Measurements from ENCODE around the gene STX18. TPM values are rescaled to one million over a fixed set of nuclear protein-coding genes. Genes with fewer than 3 reads are reported as not detected.
A peak's percentile ranks its signal among the peaks of the same experiment; 100 is the strongest.

STX18 gene
- total RNA-seq, 1 experiment from 2014 or later = 20.9 TPM

- peak overlapping the region in 1 of 3 experiments; percentile 72; a peak in 2 of 7 replicates for H3K27ac Mint-ChIP-seq
These were observed 145.8 kb downstream of the STX18 start for GRCh38 chr4:4395849-4396627.

More at GRCh38 chr4:4395849-4396627, 145.8 kb downstream of the STX18 start:
- Histone ChIP-seq H3K18ac (ENCODE audit: insufficient read length, low read depth, low read length) (no peak overlapping the region), H2AFZ (ENCODE audit: low read length) (no peak overlapping the region), H4K91ac (ENCODE audit: insufficient read length, low read depth, low read length) (no peak overlapping the region), H2AK5ac (ENCODE audit: insufficient read length, low read length) (no peak overlapping the region), H3K4ac (ENCODE audit: low read depth, low read length) (no peak overlapping the region), H3K79me1 (ENCODE audit: insufficient read depth, low read depth, low read length, poor library complexity, severe bottlenecking) (no peaks in the 10 kb centered on the region), H3K23me2 (ENCODE audit: insufficient read length, low read depth, low read length, poor library complexity, severe bottlenecking) (no peaks in the 10 kb centered on the region), H4K8ac (replicated peaks; ENCODE audit: insufficient read length, low read depth, low read length) (no peak overlapping the region), H3K9me3 (ENCODE audit: control insufficient read depth, low read depth, low read length) (no peaks in the 10 kb centered on the region), H3K23ac (ENCODE audit: insufficient read length, low read depth, low read length) (no peak overlapping the region), H2BK5ac (ENCODE audit: insufficient read length, low read length) (no peak overlapping the region), H4K20me1 (ENCODE audit: control insufficient read depth, insufficient read depth, insufficient read length) (no peaks in the 10 kb centered on the region), H3K4me1 (ENCODE audit: insufficient read depth, low read length) (peaks cover 5% of the 10 kb centered on the region; the same call in 1 of the 2 replicates), H3K27ac (ENCODE audit: insufficient read length, low read depth, low read length) (no peak overlapping the region), H3K14ac (ENCODE audit: insufficient read depth, low read length) (peak overlapping the region; percentile 4; the same call in 1 of the 2 replicates), H2BK20ac (ENCODE audit: low read depth, low read length, poor library complexity, severe bottlenecking) (no peak overlapping the region), H3K27me3 (ENCODE audit: insufficient read depth, low read length) (no peaks in the 10 kb centered on the region), H3K9ac (ENCODE audit: extremely low read depth, insufficient read length, low read length) (no peak overlapping the region), H4K5ac (ENCODE audit: insufficient read length, low read depth, low read length) (no peak overlapping the region), H3K56ac (ENCODE audit: insufficient read length, low read depth, low read length) (no peak overlapping the region), H3K79me2 (ENCODE audit: insufficient read depth, low read length) (no peaks in the 10 kb centered on the region), H3T11ph (ENCODE audit: low read length) (no peak overlapping the region), H2BK120ac (ENCODE audit: low read depth, low read length, poor library complexity, severe bottlenecking) (no peak overlapping the region), H2BK15ac (ENCODE audit: low read depth, low read length) (no peak overlapping the region), H3K4me2 (ENCODE audit: insufficient read depth, insufficient read length, low read length) (no peak overlapping the region), H2BK12ac (ENCODE audit: insufficient read length, low read depth, low read length) (no peak overlapping the region)
- Mint-ChIP-seq H3K4me1 (peaks cover 14 to 17% of the 10 kb centered on the region in 2 experiments), H3K27me3 (ENCODE audit: low read depth) (peaks cover 38% of the 10 kb centered on the region), H3K36me3 (ENCODE audit: insufficient read depth in 1 of 3, low read depth in 3 of 3) (peaks cover 0 to 22% (median 16%) of the 10 kb centered on the region in 3 experiments; a peak in 5 of 7 replicates), H3K4me3 (peak overlapping the region in 1 of 2 experiments; percentile 25; a peak in 1 of 5 replicates), H3K9me3 (peaks cover 0 to 2% of the 10 kb centered on the region in 2 experiments; a peak in 2 of 5 replicates)
- DNase-seq = peak; percentile 57
- TF ChIP-seq CTCF (conservative IDR thresholded peaks at IDR 0.05) = 0 out of 3 replicates have a peak, but pooled peaks have one; percentile 28
- WGBS (ENCODE audit: extremely low coverage, insufficient read length, low lambda C conversion rate) = no CpG with 5 or more reads among the region's 26 CpGs
